ENCODE results near the gene ASCL5. TPM values are rescaled to one million over a fixed set of nuclear protein-coding genes. Genes with fewer than 3 reads are reported as not detected.
A peak's percentile ranks its signal among the peaks of the same experiment; 100 is the strongest.

ASCL5 gene
- total RNA-seq, 1 donor from 2014 or later, result not detected

DNA sequence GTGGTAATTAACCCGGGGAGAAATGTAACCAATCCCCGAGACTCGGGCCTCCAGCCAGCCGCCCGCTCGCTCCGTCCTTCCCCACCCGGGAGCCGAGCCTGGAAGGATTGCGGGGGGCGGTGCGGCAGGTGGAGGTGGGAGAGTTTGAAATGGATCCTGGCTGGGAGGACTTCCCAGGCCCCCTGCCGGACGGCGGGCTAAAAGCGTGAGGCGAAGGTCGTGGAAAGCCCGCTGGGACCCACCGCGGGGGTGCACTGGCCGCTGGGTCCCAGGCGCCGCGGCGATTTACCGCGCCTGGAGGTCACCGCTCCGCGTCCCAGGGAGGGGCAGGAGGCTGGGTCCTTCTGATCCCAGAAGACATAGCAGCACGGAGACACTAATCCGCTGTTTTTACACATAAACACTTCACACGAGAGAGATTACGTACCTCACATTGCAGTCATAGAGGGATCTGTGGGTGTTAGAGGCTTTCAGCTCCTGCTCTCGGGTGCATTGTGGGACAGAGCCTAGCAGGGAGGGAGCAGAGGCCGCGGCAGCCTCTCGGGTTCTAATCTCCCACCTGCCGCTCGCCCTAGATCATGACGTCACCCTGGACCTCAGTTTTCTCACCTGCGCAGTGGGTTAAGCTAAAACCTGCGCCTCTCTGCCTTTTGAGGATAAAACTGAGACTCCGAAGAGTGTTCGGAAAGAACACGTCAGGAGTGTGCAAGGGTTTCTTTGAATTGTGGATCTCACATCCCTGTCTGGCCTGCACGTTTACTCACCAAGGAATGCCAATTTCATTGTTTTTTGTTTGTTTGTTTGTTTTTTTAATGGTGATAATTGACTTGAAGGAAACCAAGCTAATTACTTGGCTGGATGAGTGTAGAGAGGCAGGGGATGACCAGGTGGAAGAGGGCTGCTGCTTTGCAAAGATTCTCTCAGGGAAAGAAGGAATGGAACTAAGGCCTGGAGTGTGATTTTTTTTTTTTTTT is 44.4 kb upstream of the ASCL5 start:
- intact Hi-C loops (cut with micrococcal nuclease), result no loop called here
- H3K4me3 ChIP-seq, result peak overlapping the region; percentile 73
- TF ChIP-seq, protein P1, sequence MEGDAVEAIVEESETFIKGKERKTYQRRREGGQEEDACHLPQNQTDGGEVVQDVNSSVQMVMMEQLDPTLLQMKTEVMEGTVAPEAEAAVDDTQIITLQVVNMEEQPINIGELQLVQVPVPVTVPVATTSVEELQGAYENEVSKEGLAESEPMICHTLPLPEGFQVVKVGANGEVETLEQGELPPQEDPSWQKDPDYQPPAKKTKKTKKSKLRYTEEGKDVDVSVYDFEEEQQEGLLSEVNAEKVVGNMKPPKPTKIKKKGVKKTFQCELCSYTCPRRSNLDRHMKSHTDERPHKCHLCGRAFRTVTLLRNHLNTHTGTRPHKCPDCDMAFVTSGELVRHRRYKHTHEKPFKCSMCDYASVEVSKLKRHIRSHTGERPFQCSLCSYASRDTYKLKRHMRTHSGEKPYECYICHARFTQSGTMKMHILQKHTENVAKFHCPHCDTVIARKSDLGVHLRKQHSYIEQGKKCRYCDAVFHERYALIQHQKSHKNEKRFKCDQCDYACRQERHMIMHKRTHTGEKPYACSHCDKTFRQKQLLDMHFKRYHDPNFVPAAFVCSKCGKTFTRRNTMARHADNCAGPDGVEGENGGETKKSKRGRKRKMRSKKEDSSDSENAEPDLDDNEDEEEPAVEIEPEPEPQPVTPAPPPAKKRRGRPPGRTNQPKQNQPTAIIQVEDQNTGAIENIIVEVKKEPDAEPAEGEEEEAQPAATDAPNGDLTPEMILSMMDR (IDR thresholded peaks at IDR 0.05; ENCODE audit: borderline replicate concordance), result peak; percentile 48
- no peaks in the 10 kb centered on the region for H3K36me3 ChIP-seq
- H3K27me3 ChIP-seq (ENCODE audit: low read depth), result no peaks in the 10 kb centered on the region
- no peaks in the 10 kb centered on the region for H3K9me3 ChIP-seq (replicated peaks)
- peak; percentile 27 for DNase-seq
- peaks cover 20% of the 10 kb centered on the region for H3K4me1 ChIP-seq
- peak overlapping the region; percentile 91 for H3K27ac ChIP-seq (replicated peaks)

DNA sequence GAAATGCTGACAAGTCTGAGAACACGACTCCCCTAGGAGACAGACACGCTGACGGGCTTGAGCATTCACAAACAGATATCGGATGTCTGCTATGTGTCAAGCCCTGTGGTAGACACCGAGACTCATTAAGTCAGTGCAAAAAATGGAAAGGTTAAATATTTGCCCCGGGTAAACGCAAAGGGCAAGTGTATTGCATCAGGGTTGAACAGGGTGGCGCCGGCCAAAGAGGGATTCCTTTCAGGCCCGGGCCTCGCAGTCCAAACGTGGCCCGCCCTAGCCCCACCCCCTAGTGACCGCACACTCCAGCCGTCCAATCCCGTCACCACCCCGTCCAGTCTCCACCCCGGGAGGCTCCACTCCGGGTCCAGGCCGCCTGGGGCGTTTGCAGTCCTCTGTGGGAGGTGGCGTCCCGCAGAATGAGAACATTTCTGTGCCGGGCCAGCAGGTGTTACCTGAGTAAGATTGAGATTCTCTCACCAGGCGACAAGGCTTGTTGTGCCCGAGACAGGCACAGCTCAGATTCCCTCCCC is 43.6 kb upstream of the ASCL5 start:
- peak overlapping the region; percentile 73 for H3K4me3 ChIP-seq
- intact Hi-C loops (cut with micrococcal nuclease), result no loop called here
- DNase-seq, result peak; percentile 96
- no peaks in the 10 kb centered on the region for H3K9me3 ChIP-seq (replicated peaks)
- H3K36me3 ChIP-seq, result no peaks in the 10 kb centered on the region
- H3K27ac ChIP-seq (replicated peaks), result peak overlapping the region; percentile 91
- TF ChIP-seq, protein P1 (IDR thresholded peaks at IDR 0.05; ENCODE audit: borderline replicate concordance), result no peak
- H3K4me1 ChIP-seq, result peaks cover 20% of the 10 kb centered on the region
- H3K27me3 ChIP-seq (ENCODE audit: low read depth), result no peaks in the 10 kb centered on the region

DNA sequence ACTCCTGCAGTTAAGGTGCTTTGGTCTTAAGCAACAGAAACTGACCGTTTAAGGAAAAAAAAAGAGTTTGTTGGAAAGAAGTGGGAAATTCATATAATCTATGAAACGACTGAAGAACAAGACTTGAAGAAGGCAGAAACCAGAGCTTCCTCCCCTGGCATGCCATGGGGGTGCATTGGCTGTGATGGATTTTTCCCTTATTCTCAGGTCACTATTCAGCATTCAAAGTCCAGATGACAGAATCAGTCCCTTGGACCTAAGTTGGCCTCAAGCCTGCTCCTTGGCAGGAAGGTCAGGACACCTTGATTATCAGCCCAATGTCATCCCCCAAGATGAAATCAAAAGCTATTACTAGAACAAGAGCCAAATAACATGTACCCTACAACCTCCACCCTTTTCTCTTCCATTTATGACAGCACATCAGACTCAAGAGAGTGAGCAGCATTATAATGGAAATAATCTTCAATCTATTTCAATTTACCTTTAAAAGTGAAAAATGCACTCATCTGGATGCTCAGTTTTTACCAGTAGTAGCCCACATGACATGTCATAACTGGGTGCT is 43.1 kb upstream of the ASCL5 start:
- Histone ChIP-seq H3K4me1 (peaks cover 20% of the 10 kb centered on the region), H3K27me3 (ENCODE audit: low read depth) (no peaks in the 10 kb centered on the region), H3K36me3 (no peaks in the 10 kb centered on the region), H3K4me3 (peak overlapping the region; percentile 73), H3K27ac (replicated peaks) (peak overlapping the region; percentile 91), H3K9me3 (replicated peaks) (no peaks in the 10 kb centered on the region)
- intact Hi-C loops (cut with micrococcal nuclease), result no loop called here
- TF ChIP-seq, protein P1 (IDR thresholded peaks at IDR 0.05; ENCODE audit: borderline replicate concordance), result no peak
- no peak for DNase-seq

- no peaks in the 10 kb centered on the region for H3K9me3 ChIP-seq (replicated peaks)
- no peak overlapping the region for H3K4me3 ChIP-seq
- DNase-seq, result no peak
- intact Hi-C loops (cut with micrococcal nuclease), result no loop called here
- H3K27me3 ChIP-seq (ENCODE audit: low read depth), result no peaks in the 10 kb centered on the region
- H3K4me1 ChIP-seq, result peaks cover 20% of the 10 kb centered on the region
- TF ChIP-seq, protein P1 (IDR thresholded peaks at IDR 0.05; ENCODE audit: borderline replicate concordance), result no peak
- H3K36me3 ChIP-seq, result no peaks in the 10 kb centered on the region
- H3K27ac ChIP-seq (replicated peaks), result no peak overlapping the region
Observed at GRCh38 chr1:201169203-201169602, 42.2 kb upstream of the ASCL5 start.

- H3K27me3 ChIP-seq (ENCODE audit: low read depth), result no peaks in the 10 kb centered on the region
- H3K4me3 ChIP-seq, result no peak overlapping the region
- DNase-seq, result no peak
- TF ChIP-seq, protein P1 (IDR thresholded peaks at IDR 0.05; ENCODE audit: borderline replicate concordance), result no peak
- H3K9me3 ChIP-seq (replicated peaks), result no peaks in the 10 kb centered on the region
- intact Hi-C loops (cut with micrococcal nuclease), result no loop called here
- H3K27ac ChIP-seq (replicated peaks), result no peak overlapping the region
- no peaks in the 10 kb centered on the region for H3K36me3 ChIP-seq
- H3K4me1 ChIP-seq, result peaks cover 20% of the 10 kb centered on the region
Observed at GRCh38 chr1:201167041-201167991, 40.3 kb upstream of the ASCL5 start.
